DMS153 (cell line): ENCODE data around the gene MBNL1.
"Not testable (repeated sequence)": the region's sequence is repeated elsewhere in the genome, so short reads cannot be mapped to it uniquely, and the experiment has no call there.

Source experiments
- DNase-seq: peaks from one replicate; lab custom pipeline; 2025; lab: John Stamatoyannopoulos, UW

MBNL1 gene

GRCh38 chr3:152319831-152320617 is 51.3 kb downstream of the MBNL1 start:
- no peak for DNase-seq

GRCh38 chr3:152321200-152321954 is 52.6 kb downstream of the MBNL1 start:
- DNase-seq = no peak

DNA sequence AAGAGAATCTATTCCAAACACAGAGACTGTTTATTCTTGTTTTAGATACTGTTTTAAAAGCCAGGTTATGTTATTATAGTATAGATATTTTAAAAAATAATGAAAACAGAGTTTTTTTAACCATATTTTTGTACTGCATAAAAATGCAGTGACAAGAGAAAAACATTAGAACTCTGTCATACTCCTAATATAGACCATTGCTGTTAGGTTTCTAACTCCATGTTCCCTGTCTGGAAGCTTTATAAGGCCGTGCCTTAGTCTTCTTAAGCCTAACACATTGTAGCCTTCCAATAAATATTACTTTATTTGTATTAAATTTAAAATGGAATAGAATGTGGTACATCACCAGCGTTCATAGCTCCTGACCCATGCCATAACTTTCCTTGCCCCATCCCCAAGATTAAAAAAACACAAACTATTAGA is 53.2 kb downstream of the MBNL1 start:
- no peak for DNase-seq

GRCh38 chr3:152322756-152323155 is 54.0 kb downstream of the MBNL1 start:
- no peak for DNase-seq

DNA sequence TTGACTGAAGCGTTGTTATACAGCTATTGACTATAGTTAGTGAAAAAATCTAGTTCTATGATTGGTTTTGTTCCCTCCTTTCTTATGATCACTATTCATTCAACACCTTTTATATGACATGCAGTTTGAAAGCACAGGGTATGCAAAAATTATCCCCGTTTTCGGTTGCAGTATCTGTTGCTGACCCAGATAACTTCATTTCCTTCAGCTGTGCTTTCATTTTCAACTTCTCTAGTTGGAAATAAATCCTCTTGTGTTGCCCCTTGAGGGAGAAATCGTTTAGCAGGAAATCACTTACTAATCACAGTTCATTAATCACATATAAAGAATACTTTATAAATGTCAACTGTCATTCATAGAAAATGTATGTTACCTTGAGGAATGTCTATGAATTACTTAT is 55.1 kb downstream of the MBNL1 start:
- DNase-seq = no peak

DNA sequence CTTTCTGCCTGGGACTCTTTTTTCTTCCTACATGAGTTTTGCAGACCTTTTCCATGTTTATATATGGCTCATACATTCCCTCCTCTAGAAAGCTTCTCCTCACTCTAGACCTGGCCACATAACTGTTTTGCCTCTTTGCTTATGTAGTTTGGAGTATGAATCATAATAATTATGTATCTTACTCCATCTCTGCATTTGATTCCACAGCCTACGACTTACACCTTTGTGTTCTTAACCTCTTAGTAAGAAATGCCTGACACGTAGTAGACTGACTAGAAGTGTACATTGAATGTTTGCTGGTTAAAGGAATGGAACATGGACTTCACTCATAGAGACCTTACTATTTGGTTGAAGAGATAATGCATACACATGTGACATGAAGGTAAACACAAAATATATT is 56.4 kb downstream of the MBNL1 start:
- no peak for DNase-seq

GRCh38 chr3:152327203-152327602 is 58.5 kb downstream of the MBNL1 start:
- DNase-seq = no peak

DNA sequence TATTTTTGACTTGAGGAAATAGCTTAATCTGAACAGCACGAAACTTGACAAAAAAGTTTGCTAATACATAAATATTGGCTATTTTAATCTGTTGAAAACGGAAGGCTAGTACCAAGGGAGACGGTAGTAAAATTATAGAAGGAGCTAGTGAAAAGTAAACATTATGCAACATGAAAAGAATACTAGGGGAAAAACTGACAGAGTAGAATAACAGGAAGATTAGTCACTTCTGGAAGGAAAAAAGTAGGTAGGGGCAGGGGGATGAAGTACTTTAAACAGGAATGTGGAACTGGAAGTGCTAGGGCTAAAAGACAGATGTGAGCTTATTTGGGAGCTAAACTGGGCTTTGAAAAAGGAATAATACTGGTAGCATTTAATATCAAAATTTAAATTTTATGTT is 60.1 kb downstream of the MBNL1 start:
- DNase-seq = no peak

GRCh38 chr3:152330559-152330958 is 61.8 kb downstream of the MBNL1 start:
- DNase-seq = no peak

GRCh38 chr3:152331018-152331541 is 62.4 kb downstream of the MBNL1 start:
- no peak for DNase-seq

GRCh38 chr3:152331998-152332397 is 63.3 kb downstream of the MBNL1 start:
- no peak for DNase-seq

GRCh38 chr3:152333928-152334327 is 65.2 kb downstream of the MBNL1 start:
- no peak for DNase-seq

DNA sequence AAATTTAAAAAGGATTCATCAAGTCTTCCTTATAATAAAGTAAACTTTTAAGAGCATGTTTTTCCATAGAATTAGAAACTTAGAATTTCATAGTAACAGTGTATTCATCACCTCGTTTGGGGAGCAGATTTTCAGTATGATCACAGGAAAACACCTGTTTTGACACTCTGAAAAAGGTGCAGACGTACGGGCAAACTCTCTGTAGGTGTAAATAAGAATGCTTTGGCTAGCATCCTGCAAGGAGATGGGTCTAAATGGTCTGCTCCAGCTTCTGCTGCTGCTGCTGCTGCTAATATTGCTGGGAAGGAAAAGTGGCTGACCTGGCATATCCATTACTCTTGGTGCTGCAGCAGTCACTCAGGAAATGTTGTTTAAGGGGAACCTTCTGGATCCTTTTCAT is 66.0 kb downstream of the MBNL1 start:
- DNase-seq = no peak

- DNase-seq = no peak
Measured at GRCh38 chr3:152335273-152335672, 66.5 kb downstream of the MBNL1 start.

DNA sequence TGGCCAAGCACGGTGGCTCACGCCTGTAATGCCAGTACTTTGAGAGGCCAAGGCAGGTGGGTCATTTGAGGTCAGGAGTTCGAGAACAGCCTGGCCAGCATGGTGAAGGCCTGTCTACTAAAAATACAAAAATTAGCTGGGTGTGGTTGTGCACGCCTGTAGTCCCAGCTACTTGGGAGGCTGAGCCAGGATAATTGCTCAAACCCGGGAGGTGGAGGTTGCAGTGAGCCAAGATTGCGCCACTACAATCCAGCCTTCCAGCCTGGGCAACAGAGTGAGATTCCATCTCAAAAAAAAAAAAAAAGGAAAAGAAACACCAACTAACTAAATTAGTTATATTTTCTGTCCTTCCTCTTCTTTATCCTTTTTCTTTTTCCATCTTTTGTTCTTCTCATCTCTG is 68.6 kb downstream of the MBNL1 start:
- DNase-seq = not testable (repeated sequence)

GRCh38 chr3:152338159-152338720 is 69.5 kb downstream of the MBNL1 start:
- no peak for DNase-seq

DNA sequence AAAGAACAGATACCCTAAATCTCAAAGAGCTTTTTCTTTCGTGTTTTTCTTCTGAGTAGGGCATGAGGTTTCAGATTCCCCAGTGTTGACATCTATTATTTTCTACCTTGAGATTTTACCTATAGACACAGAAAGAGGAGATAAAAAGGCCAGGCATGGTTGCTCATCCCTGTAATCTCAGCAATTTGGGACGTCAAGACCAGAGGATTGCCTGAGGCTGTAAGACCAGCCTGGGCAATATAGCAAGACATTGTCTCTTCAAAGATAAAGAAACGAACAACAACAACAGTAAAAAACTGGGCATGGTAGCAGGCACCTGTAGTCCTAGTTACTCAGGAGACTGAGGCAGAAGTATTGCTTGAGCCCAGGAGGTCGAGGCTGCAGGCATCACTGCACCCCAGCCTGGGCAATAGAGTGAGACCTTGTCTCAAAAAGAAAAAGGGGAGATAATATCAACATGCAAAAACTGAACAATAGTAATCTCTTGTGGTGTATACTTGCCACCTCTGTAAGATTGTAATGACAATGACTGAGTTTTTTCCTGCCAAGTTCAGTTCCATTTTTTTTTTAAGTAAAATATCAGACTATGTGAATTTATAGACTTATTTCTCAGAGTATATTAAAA is 71.3 kb downstream of the MBNL1 start:
- no peak for DNase-seq

GRCh38 chr3:152345233-152345632 is 76.5 kb downstream of the MBNL1 start:
- no peak for DNase-seq

DNA sequence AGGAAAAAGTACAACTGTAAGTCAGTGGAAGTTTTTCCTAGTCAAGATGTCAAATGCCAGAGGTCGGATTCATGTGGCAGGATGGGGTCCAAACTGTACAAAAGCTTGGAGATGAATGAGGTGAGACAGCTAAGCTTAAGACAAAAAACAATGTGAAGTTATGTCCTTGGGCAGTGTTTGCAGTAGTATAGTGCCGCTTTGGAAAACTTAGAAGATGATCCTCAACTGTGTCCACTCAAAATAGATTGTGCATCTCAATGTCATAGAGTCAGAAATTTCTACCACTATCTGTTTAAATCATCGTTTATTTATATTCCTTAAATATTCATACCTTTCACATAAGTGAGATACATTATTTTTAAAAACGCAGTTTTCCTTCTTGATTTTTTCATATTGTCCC is 77.3 kb downstream of the MBNL1 start:
- no peak for DNase-seq

- no peak for DNase-seq
Measured at GRCh38 chr3:152346740-152347139, 78.0 kb downstream of the MBNL1 start.

GRCh38 chr3:152348436-152349177 is 79.9 kb downstream of the MBNL1 start:
- DNase-seq = no peak

- DNase-seq = no peak
Measured at GRCh38 chr3:152349392-152349791, 80.7 kb downstream of the MBNL1 start.
